BE2C (cell line): Measurements from ENCODE around the gene OR2T6. TPM values are rescaled to one million over a fixed set of nuclear protein-coding genes. Genes with fewer than 3 reads are reported as not detected.

Experiments used
- DNase-seq: peaks from one replicate; pipeline ENCODE4 v3.0.0-alpha.2; 2020
- H3K27me3 ChIP-seq: fragments of 250-450 bp; sonication (Bioruptor Pico); 2 replicates; pipeline ENCODE4 v1.5.1; 2020; ENCODE audit warnings: mild to moderate bottlenecking
- H3K36me3 ChIP-seq: fragments of 250-450 bp; sonication (Bioruptor Pico); 2 replicates; pipeline ENCODE4 v1.5.1; 2020; ENCODE audit warnings: mild to moderate bottlenecking
- H3K4me1 ChIP-seq: fragments of 250-450 bp; sonication (Bioruptor Pico); 2 replicates; pipeline ENCODE4 v1.5.1; 2020
- H3K4me3 ChIP-seq: 2 replicates; pipeline ENCODE4 v1.5.1; 2011; ENCODE audit warnings: low read depth, low read length
- H3K9me3 ChIP-seq: fragments of 250-450 bp; sonication (Bioruptor Pico); 2 replicates; pipeline ENCODE4 v1.5.1; 2020
- polyA plus RNA-seq: library from polyadenylated mRNA; unstranded; fragments of >200 nt; gene quantifications from one replicate; pipeline ENCODE4 v1.2.1, GENCODE V29; 2012; ENCODE audit warnings: low read depth, missing spikeins; ENCODE audit not compliant: insufficient read length, insufficient read depth
- TF ChIP-seq, protein P1 (sequence below): IDR thresholded peaks from 2 replicates; pipeline ENCODE4 v1.5.1; 2012; ENCODE audit warnings: mild to moderate bottlenecking, low read depth, low read length

OR2T6 gene
- not detected for polyA plus RNA-seq

- TF ChIP-seq, protein P1, sequence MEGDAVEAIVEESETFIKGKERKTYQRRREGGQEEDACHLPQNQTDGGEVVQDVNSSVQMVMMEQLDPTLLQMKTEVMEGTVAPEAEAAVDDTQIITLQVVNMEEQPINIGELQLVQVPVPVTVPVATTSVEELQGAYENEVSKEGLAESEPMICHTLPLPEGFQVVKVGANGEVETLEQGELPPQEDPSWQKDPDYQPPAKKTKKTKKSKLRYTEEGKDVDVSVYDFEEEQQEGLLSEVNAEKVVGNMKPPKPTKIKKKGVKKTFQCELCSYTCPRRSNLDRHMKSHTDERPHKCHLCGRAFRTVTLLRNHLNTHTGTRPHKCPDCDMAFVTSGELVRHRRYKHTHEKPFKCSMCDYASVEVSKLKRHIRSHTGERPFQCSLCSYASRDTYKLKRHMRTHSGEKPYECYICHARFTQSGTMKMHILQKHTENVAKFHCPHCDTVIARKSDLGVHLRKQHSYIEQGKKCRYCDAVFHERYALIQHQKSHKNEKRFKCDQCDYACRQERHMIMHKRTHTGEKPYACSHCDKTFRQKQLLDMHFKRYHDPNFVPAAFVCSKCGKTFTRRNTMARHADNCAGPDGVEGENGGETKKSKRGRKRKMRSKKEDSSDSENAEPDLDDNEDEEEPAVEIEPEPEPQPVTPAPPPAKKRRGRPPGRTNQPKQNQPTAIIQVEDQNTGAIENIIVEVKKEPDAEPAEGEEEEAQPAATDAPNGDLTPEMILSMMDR: no peak
Observed at GRCh38 chr1:248375446-248375845, at the start of gene OR2T6. Gene OR2T6 (plus strand): TSS chr1:248375746. CDS start chr1:248387609, 11,863 bp downstream.

DNA sequence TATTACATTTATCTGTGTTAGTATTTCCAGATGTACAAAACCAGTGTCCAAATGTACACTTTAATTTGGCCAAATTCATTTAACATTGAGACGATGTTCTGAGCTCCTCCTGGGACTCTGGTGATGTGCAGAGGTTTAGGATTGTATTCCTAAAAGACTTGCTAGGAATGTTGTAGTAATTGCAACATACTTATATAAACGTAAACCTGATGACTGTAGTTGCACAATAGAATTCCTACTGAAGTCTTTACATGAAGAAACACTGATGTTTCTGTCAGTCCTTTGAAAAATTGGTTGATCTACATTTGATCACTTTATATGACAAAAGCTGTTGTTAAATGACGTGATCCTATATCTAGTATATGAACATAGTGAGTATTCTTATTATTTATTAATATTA, 32.1 kb upstream of the OR2T6 start:
- no peaks in the 10 kb centered on the region for H3K36me3 ChIP-seq
- no peaks in the 10 kb centered on the region for H3K9me3 ChIP-seq
- no peak overlapping the region for H3K4me3 ChIP-seq
- DNase-seq: no peak
- TF ChIP-seq, protein P1: no peak
- no peaks in the 10 kb centered on the region for H3K27me3 ChIP-seq
- no peaks in the 10 kb centered on the region for H3K4me1 ChIP-seq

More at GRCh38 chr1:248375446-248375845, at the start of gene OR2T6:
- no peaks in the 10 kb centered on the region for H3K36me3 ChIP-seq
- no peak within 1 kb of the TSS for H3K4me3 ChIP-seq
- no peaks in the 10 kb centered on the region for H3K27me3 ChIP-seq
- no peaks in the 10 kb centered on the region for H3K9me3 ChIP-seq
- H3K4me1 ChIP-seq: no peaks in the 10 kb centered on the region
- no peak for DNase-seq

- Histone ChIP-seq H3K36me3 (no peaks in the 10 kb centered on the region), H3K9me3 (no peaks in the 10 kb centered on the region; the same call in 1 of the 2 replicates), H3K27me3 (no peaks in the 10 kb centered on the region), H3K4me3 (no peak within 1 kb of the TSS), H3K4me1 (no peaks in the 10 kb centered on the region)
- TF ChIP-seq, protein P1: no peak
- DNase-seq: no peak
Observed at GRCh38 chr1:248348475-248348874, 27.1 kb upstream of the OR2T6 start, which contains the start of gene OR14C36. Gene OR14C36 (plus strand): TSS chr1:248348775. CDS start chr1:248348775, 0 bp downstream.

GRCh38 chr1:248359415-248359814, 16.1 kb upstream of the OR2T6 start:
- no peaks in the 10 kb centered on the region for H3K36me3 ChIP-seq
- H3K27me3 ChIP-seq: no peaks in the 10 kb centered on the region
- no peak overlapping the region for H3K4me3 ChIP-seq
- TF ChIP-seq, protein P1: no peak
- no peaks in the 10 kb centered on the region for H3K9me3 ChIP-seq
- DNase-seq: no peak
- H3K4me1 ChIP-seq: no peaks in the 10 kb centered on the region

DNA sequence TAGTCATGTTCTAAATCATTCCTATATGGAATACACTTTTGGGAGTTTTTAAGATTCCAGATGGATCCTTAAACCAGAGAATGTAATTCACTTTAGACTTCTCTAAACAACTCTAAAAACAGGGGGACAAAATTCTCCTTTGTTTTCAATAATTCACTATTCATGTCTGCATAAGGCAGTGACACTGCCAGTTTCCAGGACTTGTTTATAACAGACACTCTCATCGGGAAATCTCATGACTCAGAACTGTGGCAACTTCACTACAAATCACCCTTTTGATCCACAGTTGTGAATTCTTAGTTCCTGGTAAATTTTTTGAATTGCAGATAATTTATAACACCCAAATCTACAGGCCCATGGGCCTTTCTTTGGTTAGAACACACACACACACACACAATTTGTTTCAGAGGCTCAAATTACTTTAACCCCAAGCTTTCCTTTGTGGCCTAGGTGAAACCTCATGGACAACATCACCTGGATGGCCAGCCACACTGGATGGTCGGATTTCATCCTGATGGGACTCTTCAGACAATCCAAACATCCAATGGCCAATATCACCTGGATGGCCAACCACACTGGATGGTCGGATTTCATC, 14.3 kb upstream of the OR2T6 start, which contains the start of gene OR2T4:
TSS of gene OR2T4 (plus strand) at position 545 of the 595 bp plus-strand sequence. CDS start at position 545, 0 bp downstream.
- TF ChIP-seq, protein P1: no peak
- Histone ChIP-seq H3K27me3 (no peaks in the 10 kb centered on the region), H3K4me1 (no peaks in the 10 kb centered on the region), H3K36me3 (no peaks in the 10 kb centered on the region), H3K9me3 (no peaks in the 10 kb centered on the region), H3K4me3 (no peak within 1 kb of the TSS)
- DNase-seq: no peak

- no peak for DNase-seq
- TF ChIP-seq, protein P1: no peak
- H3K4me1 ChIP-seq: no peaks in the 10 kb centered on the region
- H3K36me3 ChIP-seq: no peaks in the 10 kb centered on the region
- no peak overlapping the region for H3K4me3 ChIP-seq
- no peaks in the 10 kb centered on the region for H3K9me3 ChIP-seq
- no peaks in the 10 kb centered on the region for H3K27me3 ChIP-seq
Observed at GRCh38 chr1:248366609-248367008, 8.9 kb upstream of the OR2T6 start.
